Astrocyte (in vitro differentiated cells and primary cell): Measurements from ENCODE around the gene GNAI2.

Source experiments
- EZH2 ChIP-seq: IDR thresholded peaks from 2 replicates; pipeline ENCODE4 v1.6.1; 2012; ENCODE audit warnings: mild to moderate bottlenecking, low read length, inconsistent platforms; ENCODE audit not compliant: insufficient read depth
- TF ChIP-seq, protein P1 (sequence below): IDR thresholded peaks from 2 replicates; pipeline ENCODE4 v1.5.1; 2011; ENCODE audit warnings: low read depth, mild to moderate bottlenecking, inconsistent platforms, low read length, moderate library complexity; ENCODE audit not compliant: insufficient read depth

DNA sequence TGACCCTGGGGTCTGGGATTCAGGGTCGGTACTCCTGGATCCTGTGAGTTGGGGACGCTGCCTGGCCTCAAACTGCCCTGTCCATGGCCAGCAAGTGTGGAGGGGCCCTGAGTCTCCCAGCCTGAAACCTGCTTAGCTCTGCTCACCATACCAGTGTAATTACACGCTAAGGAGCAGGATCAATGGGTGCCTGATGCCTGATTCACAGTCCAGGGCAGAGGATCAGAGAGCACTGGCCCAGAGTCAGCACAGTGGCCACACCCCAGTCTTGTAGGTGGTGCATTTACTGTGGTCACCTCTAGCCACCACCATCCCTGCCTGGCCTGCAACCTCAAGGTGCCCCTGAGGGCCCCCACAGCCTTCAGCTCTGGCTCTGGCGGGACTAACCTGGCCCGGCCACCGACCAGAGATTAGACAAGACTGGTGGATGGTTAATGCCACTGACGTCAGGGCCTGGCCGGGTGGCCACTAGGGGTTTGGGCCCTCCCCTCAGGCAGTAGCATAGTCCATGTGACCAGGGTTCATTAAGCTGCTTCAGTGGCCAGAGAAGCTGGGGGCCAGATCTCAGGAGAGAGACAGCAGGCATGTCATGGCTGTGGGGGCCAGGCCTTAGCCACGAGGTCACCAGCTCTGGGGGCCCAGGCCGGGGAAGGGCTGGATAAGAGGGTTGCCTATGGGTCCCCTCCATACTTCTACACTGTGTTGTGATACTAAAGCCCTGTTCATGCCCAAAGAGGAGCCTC lies 34.3 kb upstream of the GNAI2 start:
- TF ChIP-seq, protein P1, sequence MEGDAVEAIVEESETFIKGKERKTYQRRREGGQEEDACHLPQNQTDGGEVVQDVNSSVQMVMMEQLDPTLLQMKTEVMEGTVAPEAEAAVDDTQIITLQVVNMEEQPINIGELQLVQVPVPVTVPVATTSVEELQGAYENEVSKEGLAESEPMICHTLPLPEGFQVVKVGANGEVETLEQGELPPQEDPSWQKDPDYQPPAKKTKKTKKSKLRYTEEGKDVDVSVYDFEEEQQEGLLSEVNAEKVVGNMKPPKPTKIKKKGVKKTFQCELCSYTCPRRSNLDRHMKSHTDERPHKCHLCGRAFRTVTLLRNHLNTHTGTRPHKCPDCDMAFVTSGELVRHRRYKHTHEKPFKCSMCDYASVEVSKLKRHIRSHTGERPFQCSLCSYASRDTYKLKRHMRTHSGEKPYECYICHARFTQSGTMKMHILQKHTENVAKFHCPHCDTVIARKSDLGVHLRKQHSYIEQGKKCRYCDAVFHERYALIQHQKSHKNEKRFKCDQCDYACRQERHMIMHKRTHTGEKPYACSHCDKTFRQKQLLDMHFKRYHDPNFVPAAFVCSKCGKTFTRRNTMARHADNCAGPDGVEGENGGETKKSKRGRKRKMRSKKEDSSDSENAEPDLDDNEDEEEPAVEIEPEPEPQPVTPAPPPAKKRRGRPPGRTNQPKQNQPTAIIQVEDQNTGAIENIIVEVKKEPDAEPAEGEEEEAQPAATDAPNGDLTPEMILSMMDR: no peak
- no peak for TF ChIP-seq EZH2
